ENCODE measurements around the gene USP20. TPM values are rescaled to one million over a fixed set of nuclear protein-coding genes. Genes with fewer than 3 reads are reported as not detected.

The USP20 gene
- total RNA-seq, 1 experiment from 2014 or later, result 14.4 TPM

DNA sequence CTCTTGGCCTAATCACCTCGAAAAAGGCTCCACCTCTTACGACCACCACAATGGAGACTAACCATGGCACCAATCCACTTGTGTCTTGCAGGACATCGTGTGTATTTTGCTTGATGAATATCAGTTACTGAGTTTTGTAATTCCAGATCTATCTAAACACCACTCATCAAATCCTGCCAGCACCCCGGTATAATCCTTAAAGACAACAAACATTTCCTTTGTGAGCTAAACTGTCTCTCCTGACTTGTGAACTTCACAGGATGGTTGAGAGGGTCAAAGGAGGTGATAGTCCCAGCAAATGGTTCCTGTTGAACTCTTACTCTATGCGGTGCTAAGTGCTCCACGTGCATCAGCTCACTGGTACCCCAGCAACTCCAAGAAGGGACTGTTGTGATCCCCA is 36.3 kb upstream of the USP20 start:
- CTCF ChIA-PET, result no interaction called here
- ATAC-seq (no peak), DNase-seq (ENCODE audit: low read depth, low spot score) (no peak)
- H3K27me3 ChIP-seq (ENCODE audit: control insufficient read depth, insufficient read depth, low read length), result no peaks in the 10 kb centered on the region
- no peak overlapping the region for H3K27ac ChIP-seq (ENCODE audit: low read length)
- TF ChIP-seq, protein P1, sequence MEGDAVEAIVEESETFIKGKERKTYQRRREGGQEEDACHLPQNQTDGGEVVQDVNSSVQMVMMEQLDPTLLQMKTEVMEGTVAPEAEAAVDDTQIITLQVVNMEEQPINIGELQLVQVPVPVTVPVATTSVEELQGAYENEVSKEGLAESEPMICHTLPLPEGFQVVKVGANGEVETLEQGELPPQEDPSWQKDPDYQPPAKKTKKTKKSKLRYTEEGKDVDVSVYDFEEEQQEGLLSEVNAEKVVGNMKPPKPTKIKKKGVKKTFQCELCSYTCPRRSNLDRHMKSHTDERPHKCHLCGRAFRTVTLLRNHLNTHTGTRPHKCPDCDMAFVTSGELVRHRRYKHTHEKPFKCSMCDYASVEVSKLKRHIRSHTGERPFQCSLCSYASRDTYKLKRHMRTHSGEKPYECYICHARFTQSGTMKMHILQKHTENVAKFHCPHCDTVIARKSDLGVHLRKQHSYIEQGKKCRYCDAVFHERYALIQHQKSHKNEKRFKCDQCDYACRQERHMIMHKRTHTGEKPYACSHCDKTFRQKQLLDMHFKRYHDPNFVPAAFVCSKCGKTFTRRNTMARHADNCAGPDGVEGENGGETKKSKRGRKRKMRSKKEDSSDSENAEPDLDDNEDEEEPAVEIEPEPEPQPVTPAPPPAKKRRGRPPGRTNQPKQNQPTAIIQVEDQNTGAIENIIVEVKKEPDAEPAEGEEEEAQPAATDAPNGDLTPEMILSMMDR (IDR thresholded peaks at IDR 0.05), result no peak
- TF ChIP-seq, protein P2, sequence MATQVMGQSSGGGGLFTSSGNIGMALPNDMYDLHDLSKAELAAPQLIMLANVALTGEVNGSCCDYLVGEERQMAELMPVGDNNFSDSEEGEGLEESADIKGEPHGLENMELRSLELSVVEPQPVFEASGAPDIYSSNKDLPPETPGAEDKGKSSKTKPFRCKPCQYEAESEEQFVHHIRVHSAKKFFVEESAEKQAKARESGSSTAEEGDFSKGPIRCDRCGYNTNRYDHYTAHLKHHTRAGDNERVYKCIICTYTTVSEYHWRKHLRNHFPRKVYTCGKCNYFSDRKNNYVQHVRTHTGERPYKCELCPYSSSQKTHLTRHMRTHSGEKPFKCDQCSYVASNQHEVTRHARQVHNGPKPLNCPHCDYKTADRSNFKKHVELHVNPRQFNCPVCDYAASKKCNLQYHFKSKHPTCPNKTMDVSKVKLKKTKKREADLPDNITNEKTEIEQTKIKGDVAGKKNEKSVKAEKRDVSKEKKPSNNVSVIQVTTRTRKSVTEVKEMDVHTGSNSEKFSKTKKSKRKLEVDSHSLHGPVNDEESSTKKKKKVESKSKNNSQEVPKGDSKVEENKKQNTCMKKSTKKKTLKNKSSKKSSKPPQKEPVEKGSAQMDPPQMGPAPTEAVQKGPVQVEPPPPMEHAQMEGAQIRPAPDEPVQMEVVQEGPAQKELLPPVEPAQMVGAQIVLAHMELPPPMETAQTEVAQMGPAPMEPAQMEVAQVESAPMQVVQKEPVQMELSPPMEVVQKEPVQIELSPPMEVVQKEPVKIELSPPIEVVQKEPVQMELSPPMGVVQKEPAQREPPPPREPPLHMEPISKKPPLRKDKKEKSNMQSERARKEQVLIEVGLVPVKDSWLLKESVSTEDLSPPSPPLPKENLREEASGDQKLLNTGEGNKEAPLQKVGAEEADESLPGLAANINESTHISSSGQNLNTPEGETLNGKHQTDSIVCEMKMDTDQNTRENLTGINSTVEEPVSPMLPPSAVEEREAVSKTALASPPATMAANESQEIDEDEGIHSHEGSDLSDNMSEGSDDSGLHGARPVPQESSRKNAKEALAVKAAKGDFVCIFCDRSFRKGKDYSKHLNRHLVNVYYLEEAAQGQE (IDR thresholded peaks at IDR 0.05; ENCODE audit: insufficient read depth in 1 of 2, low read depth in 2 of 2, low read length in 1 of 2), result no peak
- in situ Hi-C loops (cut with HindIII; ENCODE audit: low pct_unique_long_range_greater_than_20kb, low sequenced_read_pairs) (no loop called here), intact Hi-C loops (cut with micrococcal nuclease; ENCODE audit: unreplicated experiment) (no loop called here)
- no peak overlapping the region for H3K4me3 ChIP-seq (ENCODE audit: low read depth in 2 of 2, low read length in 2 of 2)
- no TSS peak for BruUV-seq (replicated peaks)
- POLR2A ChIA-PET, result no interaction called here
- H3K9me3 ChIP-seq (ENCODE audit: control insufficient read depth, insufficient read depth, low read depth, low read length), result no peaks in the 10 kb centered on the region
- no peaks in the 10 kb centered on the region; the same call in 1 of the 2 replicates for H3K36me3 ChIP-seq (ENCODE audit: control insufficient read depth, insufficient read depth, low read length)
- H3K4me1 ChIP-seq (ENCODE audit: control insufficient read depth, insufficient read depth, low read length), result peaks cover 2% of the 10 kb centered on the region

DNA sequence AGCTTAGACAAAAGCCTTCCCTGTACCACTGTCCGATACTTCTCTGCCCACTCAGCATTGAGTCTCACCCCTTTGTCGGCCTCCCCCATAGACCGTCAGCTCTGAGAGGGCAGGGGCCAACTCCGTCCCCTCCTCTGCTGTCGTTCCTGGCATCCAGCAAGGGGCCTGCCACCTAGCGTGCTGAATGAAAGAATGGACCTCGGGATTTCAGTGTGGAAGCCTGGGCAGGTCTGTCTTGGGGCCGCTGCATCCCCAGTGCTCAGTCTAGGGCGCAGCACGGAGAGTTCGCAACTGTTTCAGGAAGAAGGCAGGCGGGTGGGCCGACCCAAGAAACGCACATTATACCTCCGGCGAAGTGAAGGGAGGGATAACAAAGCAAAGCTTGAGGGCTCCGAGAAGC is 33.8 kb upstream of the USP20 start:
- ChIA-PET CTCF (no interaction called here), POLR2A (no interaction called here)
- no peak for DNase-seq (ENCODE audit: low read depth, low spot score)
- no peak overlapping the region for H3K4me3 ChIP-seq (ENCODE audit: low read depth in 2 of 2, low read length in 2 of 2)
- TF ChIP-seq, protein P1 (IDR thresholded peaks at IDR 0.05), result no peak
- no peak for TF ChIP-seq SIN3A (IDR thresholded peaks at IDR 0.05; ENCODE audit: borderline replicate concordance, insufficient read depth, low read depth, low read length)
- TF ChIP-seq, protein P2 (IDR thresholded peaks at IDR 0.05; ENCODE audit: insufficient read depth in 1 of 2, low read depth in 2 of 2, low read length in 1 of 2), result no peak
- TF ChIP-seq TCF7L2 (IDR thresholded peaks at IDR 0.05; ENCODE audit: low read depth, low read length), result no peak
- TF ChIP-seq POLR2AphosphoS5 (IDR thresholded peaks at IDR 0.05; ENCODE audit: low read depth, low read length), result no peak
- in situ Hi-C loops (cut with HindIII; ENCODE audit: low pct_unique_long_range_greater_than_20kb, low sequenced_read_pairs) (no loop called here), intact Hi-C loops (cut with micrococcal nuclease; ENCODE audit: unreplicated experiment) (no loop called here)
- no peaks in the 10 kb centered on the region for H3K9me3 ChIP-seq (ENCODE audit: control insufficient read depth, insufficient read depth, low read depth, low read length)
- no peaks in the 10 kb centered on the region; the same call in none of the 2 replicates for H3K36me3 ChIP-seq (ENCODE audit: control insufficient read depth, insufficient read depth, low read length)
- no peak for ATAC-seq
- no TSS peak for BruUV-seq (replicated peaks)
- peaks cover 3% of the 10 kb centered on the region for H3K4me1 ChIP-seq (ENCODE audit: control insufficient read depth, insufficient read depth, low read length)
- H3K27ac ChIP-seq (ENCODE audit: low read length), result no peak overlapping the region
- H3K27me3 ChIP-seq (ENCODE audit: control insufficient read depth, insufficient read depth, low read length), result no peaks in the 10 kb centered on the region
